Mucosa of descending colon (tissue), 3 donors: ENCODE measurements around the gene AGPAT3. TPM values are rescaled to one million over a fixed set of nuclear protein-coding genes. Genes with fewer than 3 reads are reported as not detected.

Experiments used
- ATAC-seq: fragments of 200-7000 bp; cut with Tn5 transposase; one replicate; pipeline ENCODE4 v1.9.1; 2020; ENCODE audit warnings: mild to moderate bottlenecking, moderate library complexity
- DNase-seq, 3 donors: peaks; one replicate each; pipeline ENCODE4 v3.0.0-alpha.2; 2020
- H3K36me3 ChIP-seq: fragments of 200-600 bp; one replicate; pipeline ENCODE4 v1.8.0; 2021; ENCODE audit warnings: low read depth, mild to moderate bottlenecking
- H3K4me1 ChIP-seq: fragments of 200-600 bp; one replicate; pipeline ENCODE4 v1.8.0; 2021; ENCODE audit warnings: low read depth, mild to moderate bottlenecking
- H3K4me3 ChIP-seq: fragments of 200-600 bp; one replicate; pipeline ENCODE4 v1.8.0; 2021; ENCODE audit warnings: mild to moderate bottlenecking
- H3K9me3 ChIP-seq: fragments of 200-600 bp; one replicate; pipeline ENCODE4 v1.8.0; 2021; ENCODE audit warnings: mild to moderate bottlenecking
- CTCF ChIP-seq: fragments of 200-600 bp; IDR thresholded peaks from one replicate; pipeline ENCODE4 v1.8.0; 2022; ENCODE audit warnings: antibody characterized with exemption, mild to moderate bottlenecking
- intact Hi-C, 2 donors: fragments of 100-400 bp; cut with DNase I in 1 of 2; cut with micrococcal nuclease in 1 of 2; formaldehyde crosslinking; loops; one replicate each; pipeline versions ENCODE4 v1.11.0 to v1.11.1; 2022; cut with DNase I, micrococcal nuclease
- total RNA-seq, 3 donors: library from RNA; stranded (reverse); fragmentation: NEBNext Ultra II Directional in 2 of 3; extraction: Animal tissue kit (Norgen Biotek cat#: 25700) in 2 of 3; gene quantifications; one replicate each; pipeline versions ENCODE4 v1.2.1 to v1.2.4, GENCODE V29; 2021 to 2023
- donor health status: DM: no; HTN: no; CAD: no; lungs with moderate emphysema.
- donor health status: DM: no; HTN: no; CAD: no.
- donor health status: DM: no; HTN: yes; CAD: no.

Gene AGPAT3
- total RNA-seq, 3 donors from 2014 or later, result 77.7 to 120 (median 97.7) TPM

GRCh38 chr21:43921979-43922945 is 57.2 kb downstream of the AGPAT3 start:
- Histone ChIP-seq H3K4me1 (peaks cover 20% of the 10 kb centered on the region), H3K4me3 (no peak overlapping the region), H3K36me3 (no peaks in the 10 kb centered on the region), H3K9me3 (no peaks in the 10 kb centered on the region)
- intact Hi-C loops, result no loop called here
- TF ChIP-seq CTCF, result no peak
- no peak for DNase-seq
- ATAC-seq, result no peak

- H3K4me1 ChIP-seq, result peaks cover 20% of the 10 kb centered on the region
- no peaks in the 10 kb centered on the region for H3K9me3 ChIP-seq
- intact Hi-C loops, result no loop called here
Measured at GRCh38 chr21:43922949-43923348, 57.9 kb downstream of the AGPAT3 start.

GRCh38 chr21:43923391-43923790 is 58.4 kb downstream of the AGPAT3 start:
- DNase-seq (no peak), ATAC-seq (no peak)
- Histone ChIP-seq H3K36me3 (no peaks in the 10 kb centered on the region), H3K4me3 (no peak overlapping the region), H3K9me3 (no peaks in the 10 kb centered on the region), H3K4me1 (peaks cover 20% of the 10 kb centered on the region)
- TF ChIP-seq CTCF, result no peak
- intact Hi-C loops, result no loop called here

More at GRCh38 chr21:43922949-43923348, 57.9 kb downstream of the AGPAT3 start:
- DNase-seq (no peak), ATAC-seq (no peak)
- no peak overlapping the region for H3K4me3 ChIP-seq
- H3K36me3 ChIP-seq, result no peaks in the 10 kb centered on the region
- TF ChIP-seq CTCF, result no peak

DNA sequence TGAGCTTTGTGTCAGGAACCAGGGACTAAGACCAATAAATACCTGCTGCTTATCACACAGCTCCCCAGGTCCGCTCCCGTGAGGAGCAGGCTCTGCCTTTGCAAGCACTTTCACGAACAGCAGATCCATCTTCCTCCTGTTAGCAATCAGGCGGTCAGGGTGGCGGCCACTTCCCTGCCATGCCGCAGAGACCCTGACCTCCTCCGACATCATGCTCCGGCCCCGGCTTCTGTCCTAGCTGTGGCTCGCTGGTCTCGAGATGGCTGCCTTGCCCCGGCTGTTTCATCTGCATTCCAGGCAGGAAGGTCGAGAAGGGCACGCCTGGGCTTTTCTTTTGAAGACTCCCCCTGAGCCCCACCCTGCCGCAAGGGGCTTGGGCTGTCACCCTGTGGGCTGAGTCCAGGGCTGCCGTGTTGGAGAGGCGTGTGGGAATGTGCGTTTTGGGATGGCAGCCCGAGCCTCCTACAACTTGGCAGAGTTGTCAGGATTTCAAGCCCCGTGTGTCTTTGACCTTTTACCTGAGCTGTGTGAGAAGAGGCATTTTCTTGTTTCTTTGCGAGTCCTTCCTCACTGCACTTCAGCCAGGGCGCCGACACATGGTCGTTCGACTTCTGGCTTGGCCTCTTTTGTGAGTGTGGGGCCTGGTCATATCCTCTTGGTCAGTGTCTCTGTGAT is 59.5 kb downstream of the AGPAT3 start:
- intact Hi-C loops, result no loop called here
- ATAC-seq (peak; percentile 19), DNase-seq (no peak)
- TF ChIP-seq CTCF, result no peak
- no peaks in the 10 kb centered on the region for H3K36me3 ChIP-seq
- peaks cover 20% of the 10 kb centered on the region for H3K4me1 ChIP-seq
- no peak overlapping the region for H3K4me3 ChIP-seq
- H3K9me3 ChIP-seq, result no peaks in the 10 kb centered on the region

GRCh38 chr21:43925096-43925481 is 60.1 kb downstream of the AGPAT3 start:
- Histone ChIP-seq H3K36me3 (no peaks in the 10 kb centered on the region), H3K9me3 (no peaks in the 10 kb centered on the region), H3K4me1 (peaks cover 20% of the 10 kb centered on the region), H3K4me3 (no peak overlapping the region)
- ATAC-seq (peak; percentile 90), DNase-seq (peak; percentile 69 to 79 (median 76))
- no peak for TF ChIP-seq CTCF
- intact Hi-C loops, result no loop called here
